Endometrial microvascular endothelial cells (primary cell): ENCODE measurements around the gene PACS2. TPM values are rescaled to one million over a fixed set of nuclear protein-coding genes. Genes with fewer than 3 reads are reported as not detected.

Source experiments
- in situ Hi-C: cut with HindIII; loops from 2 replicates; pipeline ENCODE4 v1.10.0; 2017; ENCODE audit warnings: low sequenced_read_pairs, low pct_unique_long_range_greater_than_20kb; ENCODE audit errors: inconsistent ontology term
- total RNA-seq: library from RNA; depleted of rRNA; stranded (reverse); fragments of >200 nt; gene quantifications from one replicate; pipeline ENCODE4 v1.2.3, GENCODE V29; 2015; ENCODE audit errors: inconsistent ontology term

Gene PACS2
- total RNA-seq, 1 donor from 2014 or later: 52.4 TPM

GRCh38 chr14:105389976-105390848, 75.7 kb downstream of the PACS2 start:
- in situ Hi-C loops: no loop called here

GRCh38 chr14:105390849-105391500, 76.4 kb downstream of the PACS2 start:
- in situ Hi-C loops: no loop called here

- in situ Hi-C loops: no loop called here
Observed at GRCh38 chr14:105391541-105391940, 77.0 kb downstream of the PACS2 start.

GRCh38 chr14:105392131-105393090, 77.9 kb downstream of the PACS2 start:
- in situ Hi-C loops: no loop called here

- in situ Hi-C loops: no loop called here
Observed at GRCh38 chr14:105393151-105393550, 78.6 kb downstream of the PACS2 start.

- in situ Hi-C loops: no loop called here
Observed at GRCh38 chr14:105394714-105395537, 80.4 kb downstream of the PACS2 start.

GRCh38 chr14:105395538-105395854, 80.9 kb downstream of the PACS2 start:
- in situ Hi-C loops: no loop called here

GRCh38 chr14:105397350-105397931, 82.9 kb downstream of the PACS2 start:
- in situ Hi-C loops: no loop called here

- in situ Hi-C loops: no loop called here
Observed at GRCh38 chr14:105398044-105398725, 83.6 kb downstream of the PACS2 start, which contains the start of gene TEX22. TSS of gene TEX22 (plus strand) at chr14:105398538. CDS start at chr14:105399341, 803 bp downstream.

GRCh38 chr14:105398726-105399465, 84.3 kb downstream of the PACS2 start:
- in situ Hi-C loops: no loop called here

GRCh38 chr14:105399466-105399775, 84.9 kb downstream of the PACS2 start:
- in situ Hi-C loops: no loop called here

- in situ Hi-C loops: no loop called here
Observed at GRCh38 chr14:105400016-105400415, 85.5 kb downstream of the PACS2 start.

GRCh38 chr14:105401699-105402098, 87.2 kb downstream of the PACS2 start:
- in situ Hi-C loops: no loop called here

- in situ Hi-C loops: no loop called here
Observed at GRCh38 chr14:105408592-105408991, 94.0 kb downstream of the PACS2 start.

- in situ Hi-C loops: no loop called here
Observed at GRCh38 chr14:105409364-105409763, 94.8 kb downstream of the PACS2 start.

GRCh38 chr14:105410642-105411016, 96.1 kb downstream of the PACS2 start:
- in situ Hi-C loops: no loop called here
